ENCODE data around the gene ZFP28.

GRCh38 chr19:56594446-56594782, 55.7 kb downstream of the ZFP28 start:
- TF ChIP-seq ZBTB7A (IDR thresholded peaks at IDR 0.05; ENCODE audit: low read depth) (no peak), RAD21 (IDR thresholded peaks at IDR 0.05; ENCODE audit: low read depth) (no peak), EGR1 (IDR thresholded peaks at IDR 0.05) (no peak), FOXM1 (IDR thresholded peaks at IDR 0.05; ENCODE audit: borderline replicate concordance, low read depth) (no peak), YY1 (IDR thresholded peaks at IDR 0.05; ENCODE audit: low read depth) (no peak), MAX (IDR thresholded peaks at IDR 0.05) (no peak), REST (IDR thresholded peaks at IDR 0.05; ENCODE audit: low read depth) (no peak), TEAD4 (IDR thresholded peaks at IDR 0.05) (no peak), EP300 (IDR thresholded peaks at IDR 0.05; ENCODE audit: borderline replicate concordance) (no peak), TAF1 (IDR thresholded peaks at IDR 0.05; ENCODE audit: low read depth) (no peak), CREB1 (IDR thresholded peaks at IDR 0.05; ENCODE audit: low read depth) (no peak)

All from Ishikawa (cell line).